ENCODE measurements around the gene ARSG. TPM values are rescaled to one million over a fixed set of nuclear protein-coding genes. Genes with fewer than 3 reads are reported as not detected.

The ARSG gene
- total and polyA plus RNA-seq, 2 donors (not counting 3 experiments of a cell fraction or from before 2014, with no cell fraction given) = 3.9 to 7.0 TPM

GRCh38 chr17:68456339-68457167 is 165.3 kb downstream of the ARSG start:
- dilution Hi-C loops (cut with MboI; ENCODE audit: extremely low pct_ligation_motif_present, low sequenced_read_pairs) = no loop called here
- peak overlapping the region; percentile 92 for H3K4me2 ChIP-seq (ENCODE audit: insufficient read depth, low read length)
- ChIA-PET CTCF (interaction anchor here (0.5 to 8.0 kb wide), 11 partner anchors 10 to 437 kb away, joined by 3 to 35 read pairs (median 5); partner anchors contain the start of gene AMZ2), POLR2A (interaction anchor here (1.1 to 1.4 kb wide), 2 partner anchors 209 to 421 kb away, joined by 4 to 12 read pairs; partner anchors contain the start of genes AMZ2 and KPNA2)
- peaks cover 17% of the 10 kb centered on the region for H3K4me1 ChIP-seq (ENCODE audit: control insufficient read depth, extremely low read depth, insufficient read depth, low read length)
- H3K27me3 ChIP-seq (ENCODE audit: control insufficient read depth in 2 of 2, insufficient read depth in 2 of 2, low read length in 2 of 2) = no peaks in the 10 kb centered on the region
- H3K27ac ChIP-seq (ENCODE audit: insufficient read depth, low read depth, low read length) = peak overlapping the region; percentile 75
- intact Hi-C loops (cut with micrococcal nuclease) = loop anchor here (1.0 to 5.0 kb wide), 4 partner anchors 15 to 354 kb away; partner anchors contain the start of gene AMZ2
- DNase-seq (ENCODE audit: low read depth, low spot score) = peak; percentile 87
- no peaks in the 10 kb centered on the region for H3K79me2 ChIP-seq (ENCODE audit: control insufficient read depth, insufficient read depth, low read length)
- H2AFZ ChIP-seq (ENCODE audit: low read depth, low read length) = peak overlapping the region; percentile 54
- TF ChIP-seq CTCF (IDR thresholded peaks at IDR 0.05; ENCODE audit: extremely low read depth in 1 of 2, insufficient read depth in 1 of 2, low read depth in 1 of 2, low read length in 2 of 2) (no peak), FOS (IDR thresholded peaks at IDR 0.05; ENCODE audit: borderline replicate concordance, insufficient read depth, low read length) (no peak), JUN (IDR thresholded peaks at IDR 0.05; ENCODE audit: borderline replicate concordance, insufficient read depth, insufficient read length, low read depth) (no peak), GATA2 (IDR thresholded peaks at IDR 0.05; ENCODE audit: insufficient read depth, insufficient read length, low read depth, low read length) (no peak), MAX (IDR thresholded peaks at IDR 0.05; ENCODE audit: insufficient read depth, insufficient read length) (peak; percentile 39), EZH2 (IDR thresholded peaks at IDR 0.05; ENCODE audit: borderline replicate concordance, low read depth, low read length, severe bottlenecking) (no peak), POLR2AphosphoS5 (IDR thresholded peaks at IDR 0.05; ENCODE audit: insufficient read depth, low read depth, low read length) (peak; percentile 49), MYC (IDR thresholded peaks at IDR 0.05; ENCODE audit: low read depth, low read length) (no peak), POLR2A (IDR thresholded peaks at IDR 0.05; ENCODE audit: low read depth, low read length) (peak; percentile 64)
- no peaks in the 10 kb centered on the region for H4K20me1 ChIP-seq (replicated peaks; ENCODE audit: control insufficient read depth, extremely low read depth, insufficient read depth, low read length)
- FAIRE-seq = peak; percentile 94
- BruUV-seq (replicated peaks) = TSS peak; percentile 78
- H3K9ac ChIP-seq (replicated peaks; ENCODE audit: extremely low read depth, insufficient read depth, low read length) = peak overlapping the region; percentile 82
- no peaks in the 10 kb centered on the region for H3K9me1 ChIP-seq (replicated peaks; ENCODE audit: control insufficient read depth, extremely low read depth, insufficient read depth, low read length)
- no peaks in the 10 kb centered on the region for H3K9me3 ChIP-seq (replicated peaks; ENCODE audit: control insufficient read depth, insufficient read depth, low read length)
- peaks cover 0 to 1% of the 10 kb centered on the region in 2 experiments for H3K36me3 ChIP-seq (ENCODE audit: control insufficient read depth in 2 of 2, extremely low read depth in 1 of 2, insufficient read depth in 2 of 2, low read length in 2 of 2)
- peak overlapping the region; percentile 58 to 74 (median 70) for H3K4me3 ChIP-seq (replicated peaks in 1 of 3; ENCODE audit: insufficient read depth in 1 of 3, low read depth in 1 of 3, low read length in 3 of 3)
